GM12891 (cell line): Measurements from ENCODE around the gene DLGAP5.

Source experiments
- POLR2A ChIP-seq: IDR thresholded peaks from 2 replicates; pipeline ENCODE4 v1.6.1; 2011; ENCODE audit warnings: low read depth, low read length, control low read depth
- POLR2AphosphoS5 ChIP-seq: IDR thresholded peaks from 2 replicates; pipeline ENCODE4 v1.6.1; 2011; ENCODE audit warnings: low read depth, low read length, control low read depth

GRCh38 chr14:55207832-55208231 lies 16.4 kb upstream of the DLGAP5 start:
- no peak for TF ChIP-seq POLR2A
- TF ChIP-seq POLR2AphosphoS5 = no peak
